IPS-20b (cell line): ENCODE results near the gene FOXP1.

Experiments
- H3K27ac ChIP-seq: one replicate; pipeline ENCODE4 v1.5.1; 2013; ENCODE audit warnings: low read length
- H3K27me3 ChIP-seq: 2 replicates; pipeline ENCODE4 v1.6.1; 2013; ENCODE audit warnings: mild to moderate bottlenecking, low read length, inconsistent platforms; ENCODE audit not compliant: insufficient read depth
- H3K36me3 ChIP-seq: 2 replicates; pipeline ENCODE4 v1.6.1; 2013; ENCODE audit warnings: low read depth, mild to moderate bottlenecking, inconsistent platforms, low read length, moderate library complexity; ENCODE audit not compliant: insufficient read depth
- H3K4me1 ChIP-seq: 2 replicates; pipeline ENCODE4 v1.6.1; 2013; ENCODE audit warnings: mild to moderate bottlenecking, control low read depth, inconsistent platforms, low read length, moderate library complexity; ENCODE audit not compliant: insufficient read depth
- H3K4me3 ChIP-seq: 2 replicates; pipeline ENCODE4 v1.5.1; 2013; ENCODE audit warnings: mild to moderate bottlenecking, low read length, inconsistent platforms
- H3K9ac ChIP-seq: 2 replicates; pipeline ENCODE4 v1.6.1; 2013; ENCODE audit warnings: low read depth, mild to moderate bottlenecking, inconsistent platforms, low read length, moderate library complexity
- H3K9me3 ChIP-seq: 2 replicates; pipeline ENCODE4 v1.6.1; 2013; ENCODE audit warnings: mild to moderate bottlenecking, low read depth, low read length, inconsistent platforms; ENCODE audit not compliant: insufficient read depth

FOXP1 gene

GRCh38 chr3:71523628-71524027 lies 59.9 kb downstream of the FOXP1 start:
- Histone ChIP-seq H3K4me1 (peaks cover 24% of the 10 kb centered on the region), H3K4me3 (no peak overlapping the region), H3K27me3 (no peaks in the 10 kb centered on the region), H3K27ac (no peak overlapping the region), H3K9ac (no peak overlapping the region), H3K9me3 (no peaks in the 10 kb centered on the region), H3K36me3 (no peaks in the 10 kb centered on the region)

- H3K27ac ChIP-seq = no peak overlapping the region
- H3K4me1 ChIP-seq = peaks cover 23% of the 10 kb centered on the region
- no peaks in the 10 kb centered on the region for H3K27me3 ChIP-seq
- no peak overlapping the region for H3K4me3 ChIP-seq
- no peaks in the 10 kb centered on the region for H3K36me3 ChIP-seq
- H3K9ac ChIP-seq = no peak overlapping the region
- H3K9me3 ChIP-seq = no peaks in the 10 kb centered on the region
Observed at GRCh38 chr3:71521940-71522876, 61.3 kb downstream of the FOXP1 start.

GRCh38 chr3:71521021-71521352 lies 62.5 kb downstream of the FOXP1 start:
- Histone ChIP-seq H3K36me3 (no peaks in the 10 kb centered on the region), H3K4me3 (no peak overlapping the region), H3K4me1 (peaks cover 23% of the 10 kb centered on the region), H3K27ac (no peak overlapping the region), H3K27me3 (no peaks in the 10 kb centered on the region), H3K9ac (no peak overlapping the region), H3K9me3 (no peaks in the 10 kb centered on the region)

GRCh38 chr3:71520161-71521020 lies 63.1 kb downstream of the FOXP1 start:
- H3K9ac ChIP-seq = no peak overlapping the region
- H3K36me3 ChIP-seq = no peaks in the 10 kb centered on the region
- no peaks in the 10 kb centered on the region for H3K27me3 ChIP-seq
- H3K27ac ChIP-seq = no peak overlapping the region
- H3K4me1 ChIP-seq = peaks cover 23% of the 10 kb centered on the region
- H3K9me3 ChIP-seq = no peaks in the 10 kb centered on the region
- no peak overlapping the region for H3K4me3 ChIP-seq

GRCh38 chr3:71518089-71518488 lies 65.4 kb downstream of the FOXP1 start:
- no peaks in the 10 kb centered on the region for H3K9me3 ChIP-seq
- no peak overlapping the region for H3K9ac ChIP-seq
- peaks cover 23% of the 10 kb centered on the region for H3K4me1 ChIP-seq
- H3K36me3 ChIP-seq = no peaks in the 10 kb centered on the region
- no peaks in the 10 kb centered on the region for H3K27me3 ChIP-seq
- no peak overlapping the region for H3K27ac ChIP-seq
- H3K4me3 ChIP-seq = no peak overlapping the region

- no peaks in the 10 kb centered on the region for H3K27me3 ChIP-seq
- no peaks in the 10 kb centered on the region for H3K36me3 ChIP-seq
- H3K4me3 ChIP-seq = no peak overlapping the region
- no peak overlapping the region for H3K27ac ChIP-seq
- peaks cover 23% of the 10 kb centered on the region for H3K4me1 ChIP-seq
- no peak overlapping the region for H3K9ac ChIP-seq
- H3K9me3 ChIP-seq = no peaks in the 10 kb centered on the region
Observed at GRCh38 chr3:71517271-71517791, 66.2 kb downstream of the FOXP1 start.

- H3K9me3 ChIP-seq = no peaks in the 10 kb centered on the region
- no peak overlapping the region for H3K27ac ChIP-seq
- no peaks in the 10 kb centered on the region for H3K27me3 ChIP-seq
- H3K36me3 ChIP-seq = no peaks in the 10 kb centered on the region
- H3K9ac ChIP-seq = no peak overlapping the region
- H3K4me1 ChIP-seq = peaks cover 31% of the 10 kb centered on the region
- H3K4me3 ChIP-seq = no peak overlapping the region
Observed at GRCh38 chr3:71515636-71516365, 67.7 kb downstream of the FOXP1 start.

- no peak overlapping the region for H3K9ac ChIP-seq
- no peak overlapping the region for H3K4me3 ChIP-seq
- H3K4me1 ChIP-seq = peaks cover 24% of the 10 kb centered on the region; the same call in 1 of the 2 replicates
- no peaks in the 10 kb centered on the region for H3K9me3 ChIP-seq
- H3K27me3 ChIP-seq = no peaks in the 10 kb centered on the region
- H3K36me3 ChIP-seq = no peaks in the 10 kb centered on the region
- no peak overlapping the region for H3K27ac ChIP-seq
Observed at GRCh38 chr3:71514621-71515020, 68.9 kb downstream of the FOXP1 start.

- Histone ChIP-seq H3K27me3 (no peaks in the 10 kb centered on the region), H3K9me3 (no peaks in the 10 kb centered on the region), H3K9ac (no peak overlapping the region), H3K4me3 (no peak overlapping the region), H3K36me3 (no peaks in the 10 kb centered on the region), H3K27ac (no peak overlapping the region), H3K4me1 (peaks cover 20% of the 10 kb centered on the region; the same call in 1 of the 2 replicates)
Observed at GRCh38 chr3:71513515-71513914, 70.0 kb downstream of the FOXP1 start.

- Histone ChIP-seq H3K36me3 (no peaks in the 10 kb centered on the region), H3K27ac (no peak overlapping the region), H3K4me3 (no peak overlapping the region), H3K4me1 (peaks cover 20% of the 10 kb centered on the region; the same call in 1 of the 2 replicates), H3K9me3 (no peaks in the 10 kb centered on the region), H3K9ac (no peak overlapping the region), H3K27me3 (no peaks in the 10 kb centered on the region)
Observed at GRCh38 chr3:71513081-71513480, 70.4 kb downstream of the FOXP1 start.

- H3K9ac ChIP-seq = no peak overlapping the region
- H3K27ac ChIP-seq = no peak overlapping the region
- peaks cover 15% of the 10 kb centered on the region; the same call in 1 of the 2 replicates for H3K4me1 ChIP-seq
- no peaks in the 10 kb centered on the region for H3K36me3 ChIP-seq
- H3K4me3 ChIP-seq = no peak overlapping the region
- no peaks in the 10 kb centered on the region for H3K9me3 ChIP-seq
- H3K27me3 ChIP-seq = no peaks in the 10 kb centered on the region
Observed at GRCh38 chr3:71512544-71512943, 71.0 kb downstream of the FOXP1 start.
